Measurements from ENCODE around the gene RAB11A. TPM values are rescaled to one million over a fixed set of nuclear protein-coding genes. Genes with fewer than 3 reads are reported as not detected.

Gene RAB11A
- total and polyA plus RNA-seq, 9 donors, result 47.0 to 249 (median 139) TPM

DNA sequence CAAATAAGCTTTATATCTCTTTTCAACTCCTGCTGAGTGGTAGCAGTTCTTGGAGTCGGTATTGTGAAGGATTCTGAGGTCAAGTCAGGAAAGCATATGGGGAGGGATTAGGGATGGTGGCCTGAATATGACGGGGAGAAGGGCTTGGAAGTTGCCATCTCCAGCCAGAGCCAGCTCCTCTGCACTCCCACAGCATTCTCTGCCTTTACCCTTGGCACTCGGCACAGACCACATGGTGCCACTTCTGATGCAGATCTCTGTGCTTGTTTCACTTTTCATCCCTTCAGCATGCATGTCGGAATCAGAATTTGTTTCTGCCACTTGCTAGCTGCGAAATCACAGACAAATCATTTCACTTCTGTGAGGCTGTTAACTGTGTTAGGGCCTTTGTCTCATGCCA lies 52.5 kb downstream of the RAB11A start:
- H3K27ac ChIP-seq, result no peak overlapping the region
- H3K36me3 ChIP-seq, result no peaks in the 10 kb centered on the region
- H3K9me3 ChIP-seq, result no peaks in the 10 kb centered on the region
- TF ChIP-seq EP300 (IDR thresholded peaks at IDR 0.05), result no peak
- TF ChIP-seq, protein P1, sequence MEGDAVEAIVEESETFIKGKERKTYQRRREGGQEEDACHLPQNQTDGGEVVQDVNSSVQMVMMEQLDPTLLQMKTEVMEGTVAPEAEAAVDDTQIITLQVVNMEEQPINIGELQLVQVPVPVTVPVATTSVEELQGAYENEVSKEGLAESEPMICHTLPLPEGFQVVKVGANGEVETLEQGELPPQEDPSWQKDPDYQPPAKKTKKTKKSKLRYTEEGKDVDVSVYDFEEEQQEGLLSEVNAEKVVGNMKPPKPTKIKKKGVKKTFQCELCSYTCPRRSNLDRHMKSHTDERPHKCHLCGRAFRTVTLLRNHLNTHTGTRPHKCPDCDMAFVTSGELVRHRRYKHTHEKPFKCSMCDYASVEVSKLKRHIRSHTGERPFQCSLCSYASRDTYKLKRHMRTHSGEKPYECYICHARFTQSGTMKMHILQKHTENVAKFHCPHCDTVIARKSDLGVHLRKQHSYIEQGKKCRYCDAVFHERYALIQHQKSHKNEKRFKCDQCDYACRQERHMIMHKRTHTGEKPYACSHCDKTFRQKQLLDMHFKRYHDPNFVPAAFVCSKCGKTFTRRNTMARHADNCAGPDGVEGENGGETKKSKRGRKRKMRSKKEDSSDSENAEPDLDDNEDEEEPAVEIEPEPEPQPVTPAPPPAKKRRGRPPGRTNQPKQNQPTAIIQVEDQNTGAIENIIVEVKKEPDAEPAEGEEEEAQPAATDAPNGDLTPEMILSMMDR (IDR thresholded peaks at IDR 0.05), result no peak
- no peak overlapping the region for H3K4me3 ChIP-seq
- DNase-seq, result no peak
- peaks cover 3% of the 10 kb centered on the region for H3K4me1 ChIP-seq (ENCODE audit: insufficient read depth)
- H3K27me3 ChIP-seq, result no peaks in the 10 kb centered on the region
- 78 to 81% (median 80%) methylated on average over 5 of the region's 5 CpGs for WGBS, 3 donors
- intact Hi-C loops (cut with DNase I), result no loop called here

DNA sequence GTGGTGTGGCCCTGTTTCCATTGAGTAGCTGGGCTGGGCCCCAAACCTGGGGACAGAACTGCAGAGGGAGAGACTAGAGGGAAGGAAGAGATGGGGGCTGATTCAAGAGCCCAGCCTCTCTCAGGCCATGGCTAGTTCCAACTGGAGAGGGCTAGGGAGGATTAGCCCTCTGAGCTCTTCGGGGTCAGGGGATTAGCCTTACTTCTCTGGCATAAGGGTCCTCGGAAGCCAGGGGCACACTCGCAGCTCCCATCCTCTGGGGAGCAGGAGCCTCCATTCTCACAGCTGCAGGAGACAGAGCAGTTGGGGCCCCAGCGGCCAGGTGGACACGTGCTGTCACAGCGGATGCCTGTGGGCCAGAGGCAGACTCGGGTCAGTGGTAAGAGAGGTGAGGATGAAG lies 53.3 kb downstream of the RAB11A start:
- no peak for DNase-seq
- 87 to 89% (median 87%) methylated on average over 7 of the region's 7 CpGs for WGBS, 3 donors
- H3K27me3 ChIP-seq, result no peaks in the 10 kb centered on the region
- H3K9me3 ChIP-seq, result no peaks in the 10 kb centered on the region
- intact Hi-C loops (cut with DNase I), result no loop called here
- H3K27ac ChIP-seq, result no peak overlapping the region
- TF ChIP-seq, protein P1 (IDR thresholded peaks at IDR 0.05), result no peak
- TF ChIP-seq POLR2A (IDR thresholded peaks at IDR 0.05) (no peak), EP300 (IDR thresholded peaks at IDR 0.05) (no peak)
- no peak overlapping the region for H3K4me3 ChIP-seq
- H3K4me1 ChIP-seq (ENCODE audit: insufficient read depth), result no peaks in the 10 kb centered on the region
- no peaks in the 10 kb centered on the region for H3K36me3 ChIP-seq

DNA sequence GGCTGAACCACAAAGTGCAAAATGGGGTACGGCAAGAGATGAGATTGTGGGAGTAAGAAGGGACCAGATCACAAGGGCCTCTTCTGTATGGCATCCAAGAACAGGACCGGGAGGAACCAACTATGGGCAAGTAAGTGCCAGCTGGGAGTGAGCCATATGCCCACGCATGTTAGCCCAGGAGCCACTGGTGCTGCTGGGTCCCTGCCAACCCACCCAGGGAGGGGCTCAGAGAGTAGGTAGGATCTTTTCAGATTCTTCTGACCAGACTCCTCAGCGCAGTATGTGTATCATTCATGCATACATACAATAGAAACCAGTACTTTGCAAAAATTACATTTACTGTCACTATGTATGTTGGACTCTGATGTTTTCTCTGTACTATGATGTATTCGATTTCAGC lies 54.0 kb downstream of the RAB11A start:
- WGBS, 3 donors, result 71 to 75% (median 72%) methylated on average over 5 of the region's 5 CpGs
- TF ChIP-seq EP300 (IDR thresholded peaks at IDR 0.05) (no peak), POLR2A (IDR thresholded peaks at IDR 0.05) (no peak)
- TF ChIP-seq, protein P1 (IDR thresholded peaks at IDR 0.05), result no peak
- H3K27me3 ChIP-seq, result no peaks in the 10 kb centered on the region
- intact Hi-C loops (cut with DNase I), result no loop called here
- no peak overlapping the region for H3K27ac ChIP-seq
- H3K9me3 ChIP-seq, result no peaks in the 10 kb centered on the region
- no peaks in the 10 kb centered on the region for H3K36me3 ChIP-seq
- no peaks in the 10 kb centered on the region for H3K4me1 ChIP-seq (ENCODE audit: insufficient read depth)
- H3K4me3 ChIP-seq, result no peak overlapping the region
- no peak for DNase-seq

DNA sequence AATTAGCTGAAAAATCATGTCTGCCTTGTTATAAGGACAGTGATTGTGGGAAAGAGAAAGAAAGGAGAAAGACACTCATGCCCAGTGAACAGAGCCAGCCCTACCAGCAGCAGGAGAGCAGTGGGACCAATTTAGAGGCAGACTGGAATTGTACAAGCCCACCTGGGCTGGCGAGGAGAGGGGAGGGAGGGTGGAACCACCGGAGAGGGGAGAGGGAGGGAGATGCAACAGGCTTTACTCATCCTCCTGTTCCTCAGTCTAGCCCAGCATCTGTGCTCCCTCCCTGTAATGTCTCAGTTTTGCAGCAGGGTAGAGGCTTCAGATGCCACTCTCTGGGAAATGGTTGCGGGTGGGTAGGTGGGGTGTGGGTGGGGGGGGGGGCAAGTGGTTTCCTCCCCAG lies 54.7 kb downstream of the RAB11A start:
- no peaks in the 10 kb centered on the region for H3K4me1 ChIP-seq (ENCODE audit: insufficient read depth)
- no peaks in the 10 kb centered on the region for H3K36me3 ChIP-seq
- 82 to 85% (median 84%) methylated on average over 3 of the region's 3 CpGs for WGBS, 3 donors
- no peaks in the 10 kb centered on the region for H3K27me3 ChIP-seq
- H3K4me3 ChIP-seq, result no peak overlapping the region
- H3K27ac ChIP-seq, result no peak overlapping the region
- H3K9me3 ChIP-seq, result no peaks in the 10 kb centered on the region
- intact Hi-C loops (cut with DNase I), result no loop called here
- no peak for DNase-seq
- TF ChIP-seq, protein P1 (IDR thresholded peaks at IDR 0.05), result no peak
- TF ChIP-seq POLR2A (IDR thresholded peaks at IDR 0.05) (no peak), EP300 (IDR thresholded peaks at IDR 0.05) (no peak)

DNA sequence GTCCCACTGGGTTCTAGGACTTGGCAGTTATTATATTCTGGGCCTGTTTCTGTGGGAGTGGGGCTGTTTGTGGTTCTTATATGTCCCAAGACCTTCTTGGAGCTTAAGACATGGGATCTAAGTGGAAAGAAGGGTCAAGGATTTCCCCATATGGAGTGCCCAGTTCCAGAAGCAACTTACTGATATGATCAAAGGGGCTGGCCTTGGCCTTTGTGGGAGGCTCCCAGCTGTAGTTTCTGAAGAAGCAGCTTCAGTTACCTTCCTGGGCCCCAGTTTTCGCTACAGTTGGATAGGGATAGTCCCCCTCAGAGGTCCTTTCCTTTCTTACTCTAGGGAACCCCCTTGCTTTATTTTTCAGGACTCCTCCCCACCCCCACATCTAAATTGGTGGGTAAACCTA lies 56.0 kb downstream of the RAB11A start:
- Histone ChIP-seq H3K27me3 (no peaks in the 10 kb centered on the region), H3K4me1 (ENCODE audit: insufficient read depth) (no peaks in the 10 kb centered on the region), H3K4me3 (no peak overlapping the region), H3K27ac (no peak overlapping the region), H3K9me3 (no peaks in the 10 kb centered on the region), H3K36me3 (no peaks in the 10 kb centered on the region)
- WGBS, 3 donors, result 69 to 95% (median 87%) methylated on average over 1 of the region's 1 CpG
- intact Hi-C loops (cut with DNase I), result no loop called here
- no peak for DNase-seq
- TF ChIP-seq EP300 (IDR thresholded peaks at IDR 0.05), result no peak
- TF ChIP-seq POLR2A (IDR thresholded peaks at IDR 0.05), result no peak
- TF ChIP-seq, protein P1 (IDR thresholded peaks at IDR 0.05), result no peak
